Smooth muscle cell (in vitro differentiated cells): ENCODE results near the gene FADD. TPM values are rescaled to one million over a fixed set of nuclear protein-coding genes. Genes with fewer than 3 reads are reported as not detected.

Experiments used
- DNase-seq: peaks from one replicate; lab custom pipeline; 2025; ENCODE audit not compliant: unreplicated experiment; lab: John Stamatoyannopoulos, UW
- H2AFZ ChIP-seq: fragments of 200-600 bp; sonication (generic); 2 replicates; pipeline ENCODE4 v1.6.0; 2016; ENCODE audit warnings: antibody characterized with exemption, low read depth, mild to moderate bottlenecking
- H3F3A ChIP-seq: fragments of 200-600 bp; sonication (generic); 2 replicates; pipeline ENCODE4 v1.6.0; 2017; ENCODE audit warnings: antibody characterized with exemption, low read depth
- H3K27ac ChIP-seq: fragments of 200-600 bp; sonication (generic); 2 replicates; pipeline ENCODE4 v1.5.1; 2016; ENCODE audit warnings: low read depth, mild to moderate bottlenecking
- H3K27me3 ChIP-seq: fragments of 200-600 bp; sonication (generic); 2 replicates; pipeline ENCODE4 v1.6.1; 2016; ENCODE audit warnings: low read depth, mild to moderate bottlenecking
- H3K36me3 ChIP-seq: fragments of 200-600 bp; sonication (generic); 2 replicates; pipeline ENCODE4 v1.5.1; 2016; ENCODE audit warnings: low read depth
- H3K4me1 ChIP-seq: fragments of 200-600 bp; sonication (generic); 2 replicates; pipeline ENCODE4 v1.5.1; 2016; ENCODE audit warnings: low read depth
- H3K4me2 ChIP-seq: fragments of 200-600 bp; sonication (generic); 2 replicates; pipeline ENCODE4 v1.6.0; 2016; ENCODE audit warnings: mild to moderate bottlenecking
- H3K4me3 ChIP-seq: fragments of 200-600 bp; sonication (generic); 2 replicates; pipeline ENCODE4 v1.5.1; 2016; ENCODE audit warnings: mild to moderate bottlenecking
- H3K79me2 ChIP-seq: fragments of 200-600 bp; sonication (generic); 2 replicates; pipeline ENCODE4 v1.6.0; 2016; ENCODE audit warnings: low read depth, mild to moderate bottlenecking
- H3K9ac ChIP-seq: fragments of 200-600 bp; sonication (generic); 2 replicates; pipeline ENCODE4 v1.6.0; 2016; ENCODE audit warnings: low read depth
- H3K9me3 ChIP-seq: fragments of 200-600 bp; sonication (generic); replicated peaks from 2 replicates; pipeline ENCODE4 v1.5.1; 2016; ENCODE audit warnings: low read depth
- H4K20me1 ChIP-seq: fragments of 200-600 bp; sonication (generic); 2 replicates; pipeline ENCODE4 v1.6.0; 2016; ENCODE audit warnings: low read depth
- WGBS: methylation state at CpG from one replicate; pipeline ENCODE4 v1.1.7; 2016; ENCODE audit warnings: low lambda C conversion rate; 5-methylcytosine and 5-hydroxymethylcytosine counted together
- polyA plus RNA-seq: library from polyadenylated mRNA; unstranded; fragments of >200 nt; fragmentation: Nextera tagmentation; extraction: Ambion mirVana; gene quantifications from 2 replicates; pipeline ENCODE4 v1.2.1, GENCODE V29; 2016
- total RNA-seq: library from RNA; depleted of rRNA; stranded (reverse); fragments of >200 nt; gene quantifications from 2 replicates; pipeline ENCODE4 v1.2.3, GENCODE V29; 2014
- TF ChIP-seq, protein P1 (sequence below): fragments of 200-600 bp; sonication (generic); IDR thresholded peaks from 2 replicates; pipeline ENCODE4 v1.5.1; 2017; ENCODE audit warnings: borderline replicate concordance, mild to moderate bottlenecking, antibody characterized with exemption; ENCODE audit not compliant: insufficient read depth, poor library complexity, severe bottlenecking

The FADD gene
- total and polyA plus RNA-seq, 2 experiments from 2014 or later = 22.2 to 41.3 TPM

DNA sequence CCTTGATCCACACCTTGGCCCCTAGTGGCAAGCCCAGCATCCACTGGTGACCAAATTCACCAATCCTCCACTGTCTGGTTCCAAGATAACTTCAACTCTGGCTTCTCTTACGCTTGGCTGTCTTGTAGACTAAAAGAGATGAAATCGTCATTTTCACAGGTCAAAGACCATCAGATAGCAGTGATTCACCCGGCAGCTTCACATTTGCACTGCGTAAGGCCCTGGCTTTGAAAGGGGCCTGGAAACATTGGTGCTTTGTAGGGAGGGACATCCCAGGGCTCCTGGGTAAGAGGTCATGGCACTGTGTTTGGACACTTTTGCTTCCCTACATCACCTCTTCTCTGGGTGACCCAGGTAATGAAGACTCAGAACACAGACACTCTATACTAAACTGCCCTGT lies 30.1 kb upstream of the FADD start:
- Histone ChIP-seq H3K4me3 (no peak overlapping the region), H4K20me1 (peaks cover 7% of the 10 kb centered on the region), H3K36me3 (no peaks in the 10 kb centered on the region), H3K9me3 (no peaks in the 10 kb centered on the region), H3K27ac (no peak overlapping the region), H3K4me1 (peaks cover 8% of the 10 kb centered on the region), H3K79me2 (no peaks in the 10 kb centered on the region), H3K4me2 (no peak overlapping the region), H3K9ac (no peak overlapping the region), H3K27me3 (no peaks in the 10 kb centered on the region), H3F3A (no peaks in the 10 kb centered on the region), H2AFZ (no peak overlapping the region)
- no peak for DNase-seq
- TF ChIP-seq, protein P1, sequence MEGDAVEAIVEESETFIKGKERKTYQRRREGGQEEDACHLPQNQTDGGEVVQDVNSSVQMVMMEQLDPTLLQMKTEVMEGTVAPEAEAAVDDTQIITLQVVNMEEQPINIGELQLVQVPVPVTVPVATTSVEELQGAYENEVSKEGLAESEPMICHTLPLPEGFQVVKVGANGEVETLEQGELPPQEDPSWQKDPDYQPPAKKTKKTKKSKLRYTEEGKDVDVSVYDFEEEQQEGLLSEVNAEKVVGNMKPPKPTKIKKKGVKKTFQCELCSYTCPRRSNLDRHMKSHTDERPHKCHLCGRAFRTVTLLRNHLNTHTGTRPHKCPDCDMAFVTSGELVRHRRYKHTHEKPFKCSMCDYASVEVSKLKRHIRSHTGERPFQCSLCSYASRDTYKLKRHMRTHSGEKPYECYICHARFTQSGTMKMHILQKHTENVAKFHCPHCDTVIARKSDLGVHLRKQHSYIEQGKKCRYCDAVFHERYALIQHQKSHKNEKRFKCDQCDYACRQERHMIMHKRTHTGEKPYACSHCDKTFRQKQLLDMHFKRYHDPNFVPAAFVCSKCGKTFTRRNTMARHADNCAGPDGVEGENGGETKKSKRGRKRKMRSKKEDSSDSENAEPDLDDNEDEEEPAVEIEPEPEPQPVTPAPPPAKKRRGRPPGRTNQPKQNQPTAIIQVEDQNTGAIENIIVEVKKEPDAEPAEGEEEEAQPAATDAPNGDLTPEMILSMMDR = no peak
- WGBS = 55% methylated on average over 4 of the region's 4 CpGs

DNA sequence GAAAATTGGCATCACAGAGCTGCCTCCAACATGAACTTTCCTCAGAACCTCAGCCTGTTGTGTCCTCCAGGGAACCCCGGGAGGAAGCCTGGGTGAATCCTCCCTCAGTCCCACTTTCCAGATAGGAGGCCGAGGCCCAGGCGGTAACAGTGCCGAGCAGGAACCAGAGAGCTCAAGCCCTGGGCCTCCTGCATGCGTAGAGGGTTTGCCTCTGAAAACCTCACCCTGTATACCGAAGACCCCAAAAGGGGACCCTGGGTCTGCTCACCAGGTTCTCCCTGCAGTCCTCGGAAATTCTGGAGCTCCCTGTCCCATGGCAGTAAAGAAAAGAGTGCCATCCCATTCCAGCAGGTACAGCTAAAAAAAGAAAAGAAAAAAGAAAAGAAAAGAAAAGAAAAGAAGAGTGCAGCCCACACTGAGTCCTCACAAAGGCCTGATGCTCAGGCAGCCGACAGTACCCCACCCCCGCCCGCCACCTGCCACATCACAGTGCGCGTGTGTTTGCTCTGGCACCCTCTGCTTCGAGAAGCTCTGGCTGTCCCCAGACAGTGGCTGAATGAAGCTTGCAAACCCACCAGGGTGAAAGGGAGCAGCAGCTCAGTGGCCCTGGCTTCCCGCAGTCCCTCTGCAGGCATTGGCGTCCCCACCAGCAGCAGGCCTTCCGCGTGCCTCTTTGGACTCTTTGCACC lies 28.4 kb upstream of the FADD start:
- Histone ChIP-seq H3K27ac (no peak overlapping the region), H3K9ac (no peak overlapping the region), H3K79me2 (no peaks in the 10 kb centered on the region), H3K9me3 (no peaks in the 10 kb centered on the region), H3F3A (no peaks in the 10 kb centered on the region), H3K27me3 (no peaks in the 10 kb centered on the region), H2AFZ (no peak overlapping the region), H4K20me1 (peaks cover 15% of the 10 kb centered on the region), H3K36me3 (no peaks in the 10 kb centered on the region), H3K4me3 (no peak overlapping the region), H3K4me1 (peaks cover 8% of the 10 kb centered on the region), H3K4me2 (no peak overlapping the region)
- WGBS = 94% methylated on average over 17 of the region's 17 CpGs
- TF ChIP-seq, protein P1 = no peak
- DNase-seq = no peak

DNA sequence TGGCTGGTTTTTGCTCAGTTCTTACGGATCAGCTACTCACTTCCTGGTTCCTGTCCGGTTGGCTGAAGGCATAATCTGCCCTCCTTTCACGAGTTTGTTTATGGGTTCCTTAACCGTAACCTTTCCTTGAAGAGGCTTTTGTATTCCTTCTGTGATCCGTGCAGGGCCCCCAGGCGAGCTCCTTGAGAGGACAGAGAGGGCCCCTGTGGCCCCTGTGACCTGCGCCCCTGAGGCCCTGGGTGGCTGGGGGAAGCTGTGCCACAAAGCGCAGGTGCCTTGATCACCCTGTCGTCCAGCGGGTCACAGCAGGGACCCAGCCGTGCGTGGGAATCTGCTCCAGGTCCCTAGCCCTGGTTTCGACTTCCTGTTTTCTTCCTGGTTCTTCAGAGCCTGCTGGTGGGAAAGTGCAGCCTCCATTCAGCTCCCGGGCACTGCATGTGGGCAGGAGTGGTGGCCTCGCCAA lies 27.8 kb upstream of the FADD start:
- no peak overlapping the region for H2AFZ ChIP-seq
- no peaks in the 10 kb centered on the region for H3K36me3 ChIP-seq
- no peak for DNase-seq
- H3K4me1 ChIP-seq = peaks cover 8% of the 10 kb centered on the region
- TF ChIP-seq, protein P1 = no peak
- H3K79me2 ChIP-seq = no peaks in the 10 kb centered on the region
- no peaks in the 10 kb centered on the region for H3K9me3 ChIP-seq
- no peaks in the 10 kb centered on the region for H3K27me3 ChIP-seq
- WGBS = 81% methylated on average over 15 of the region's 15 CpGs
- no peak overlapping the region for H3K9ac ChIP-seq
- H3K4me3 ChIP-seq = no peak overlapping the region
- peaks cover 15% of the 10 kb centered on the region for H4K20me1 ChIP-seq
- no peaks in the 10 kb centered on the region for H3F3A ChIP-seq
- no peak overlapping the region for H3K27ac ChIP-seq
- no peak overlapping the region for H3K4me2 ChIP-seq
